Vagina (tissue), 2 donors: ENCODE results near the gene FAM25G.
"Not testable (repeated sequence)": the region's sequence is repeated elsewhere in the genome, so short reads cannot be mapped to it uniquely, and the experiment has no call there.

ENCODE experiments used
- POLR2A ChIP-seq, 2 donors: fragments of 450-650 bp; IDR thresholded peaks; one replicate each; pipeline ENCODE4 v1.6.1; 2017; ENCODE audit warnings: antibody characterized with exemption in 2 of 2, mild to moderate bottlenecking in 2 of 2, moderate library complexity in 2 of 2
- POLR2AphosphoS5 ChIP-seq, 2 donors: sonication (generic); formaldehyde crosslinking; IDR thresholded peaks; one replicate each; pipeline ENCODE4 v1.9.0; 2017; ENCODE audit warnings: antibody characterized with exemption in 2 of 2, mild to moderate bottlenecking in 2 of 2, low read depth in 1 of 2; ENCODE audit not compliant: insufficient read depth in 1 of 2

- not testable (repeated sequence) for TF ChIP-seq POLR2A (IDR thresholded peaks at IDR 0.05); POLR2AphosphoS5 (IDR thresholded peaks at IDR 0.05; ENCODE audit: insufficient read depth in 1 of 2, low read depth in 1 of 2)
Measured at GRCh38 chr10:47480133-47480532, 11.4 kb downstream of the FAM25G start.
